AG04450 (cell line): ENCODE results near the gene MILR1. TPM values are rescaled to one million over a fixed set of nuclear protein-coding genes. Genes with fewer than 3 reads are reported as not detected.

ENCODE experiments used
- CTCF ChIA-PET: fragments of 300-600, 350-600 bp; formaldehyde crosslinking; extraction: SDS; loops from one replicate; lab custom pipeline; 2022; ENCODE audit warnings: antibody characterized with exemption, inconsistent platforms; lab: Charles Lee
- POLR2A ChIA-PET: fragments of 350-600 bp; formaldehyde crosslinking; extraction: SDS; loops from one replicate; lab custom pipeline; 2021; ENCODE audit warnings: antibody characterized with exemption, inconsistent platforms; lab: Yijun Ruan, JAX
- DNase-seq: peaks from one replicate; pipeline ENCODE4 v3.0.0-alpha.2; 2011; ENCODE audit warnings: low read depth, low spot score
- H3K27ac ChIP-seq: one replicate; pipeline ENCODE4 v1.5.1; 2012; ENCODE audit warnings: low read depth, low read length, control low read depth
- H3K27me3 ChIP-seq: one replicate; pipeline ENCODE4 v1.6.0; 2012; ENCODE audit warnings: low read length; ENCODE audit not compliant: control insufficient read depth, insufficient read depth
- H3K4me3 ChIP-seq: 2 replicates; pipeline ENCODE4 v1.5.1; 2011; ENCODE audit warnings: mild to moderate bottlenecking, low read depth, low read length, control low read depth
- H3K9me3 ChIP-seq: 2 replicates; pipeline ENCODE4 v1.5.1; 2012; ENCODE audit warnings: low read length; ENCODE audit not compliant: control insufficient read depth, insufficient read depth
- polyA minus RNA-seq: library from RNA; depleted of rRNA, polyadenylated mRNA; stranded (reverse); fragments of >200 nt; gene quantifications from 2 replicates; pipeline ENCODE4 v1.2.3, GENCODE V29; 2011; rRNA and poly(A)+ RNA removed
- polyA plus RNA-seq: library from polyadenylated mRNA; depleted of rRNA; stranded (reverse); fragments of >200 nt; gene quantifications from 2 replicates; pipeline ENCODE4 v1.2.3, GENCODE V29; 2011; rRNA removed
- TF ChIP-seq, protein P1 (sequence below): IDR thresholded peaks from 2 replicates; pipeline ENCODE4 v1.5.1; 2011; ENCODE audit warnings: low read depth, low read length, control low read depth, inconsistent platforms

Gene MILR1, protein sequence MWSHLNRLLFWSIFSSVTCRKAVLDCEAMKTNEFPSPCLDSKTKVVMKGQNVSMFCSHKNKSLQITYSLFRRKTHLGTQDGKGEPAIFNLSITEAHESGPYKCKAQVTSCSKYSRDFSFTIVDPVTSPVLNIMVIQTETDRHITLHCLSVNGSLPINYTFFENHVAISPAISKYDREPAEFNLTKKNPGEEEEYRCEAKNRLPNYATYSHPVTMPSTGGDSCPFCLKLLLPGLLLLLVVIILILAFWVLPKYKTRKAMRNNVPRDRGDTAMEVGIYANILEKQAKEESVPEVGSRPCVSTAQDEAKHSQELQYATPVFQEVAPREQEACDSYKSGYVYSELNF
- polyA plus RNA-seq: 5.1 and 5.4 TPM in 2 replicates
- 2.8 and 3.7 TPM in 2 replicates for polyA minus RNA-seq

DNA sequence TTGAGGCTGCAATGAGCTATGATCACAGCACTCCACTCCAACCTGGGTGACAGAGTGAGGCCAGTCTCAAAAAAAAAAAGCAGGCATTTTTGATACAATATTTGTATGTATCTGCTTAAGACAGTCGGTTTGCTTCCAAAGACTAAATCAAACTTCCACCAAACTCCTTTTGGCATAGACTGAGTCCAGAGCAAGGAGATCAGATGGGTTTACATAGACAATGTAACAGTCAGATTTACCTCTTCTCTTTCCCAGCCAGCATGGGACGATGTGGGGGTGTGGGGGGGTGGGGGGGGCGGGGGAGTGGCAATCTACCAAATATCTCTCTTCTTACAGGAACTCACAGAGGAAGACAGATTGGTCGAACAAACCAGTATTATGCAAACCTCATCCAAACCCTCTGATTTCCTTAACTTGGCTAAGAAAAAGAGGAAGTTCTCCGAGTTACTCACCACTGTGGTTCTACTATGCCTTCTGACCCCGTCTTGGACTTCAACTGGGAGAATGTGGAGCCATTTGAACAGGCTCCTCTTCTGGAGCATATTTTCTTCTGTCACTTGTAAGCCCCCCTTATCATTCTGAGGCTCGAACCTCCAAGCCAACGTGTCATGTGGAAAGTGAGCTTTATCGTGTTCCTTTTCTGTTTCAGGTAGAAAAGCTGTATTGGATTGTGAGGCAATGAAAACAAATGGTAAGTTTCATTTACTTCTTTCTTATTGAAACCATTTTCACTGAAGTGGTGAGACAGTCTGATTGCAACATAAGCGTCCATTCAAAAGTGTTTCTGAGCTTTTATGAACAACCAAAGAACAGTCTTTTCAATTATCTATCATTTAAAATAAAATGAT, at the start of gene MILR1:
Gene MILR1 (plus strand): TSS at position 451 of the 848 bp plus-strand sequence. CDS start 54 bp downstream, at position 505.
- H3K4me3 ChIP-seq: no peak within 1 kb of the TSS; the same call in 1 of the 2 replicates
- TF ChIP-seq, protein P1, sequence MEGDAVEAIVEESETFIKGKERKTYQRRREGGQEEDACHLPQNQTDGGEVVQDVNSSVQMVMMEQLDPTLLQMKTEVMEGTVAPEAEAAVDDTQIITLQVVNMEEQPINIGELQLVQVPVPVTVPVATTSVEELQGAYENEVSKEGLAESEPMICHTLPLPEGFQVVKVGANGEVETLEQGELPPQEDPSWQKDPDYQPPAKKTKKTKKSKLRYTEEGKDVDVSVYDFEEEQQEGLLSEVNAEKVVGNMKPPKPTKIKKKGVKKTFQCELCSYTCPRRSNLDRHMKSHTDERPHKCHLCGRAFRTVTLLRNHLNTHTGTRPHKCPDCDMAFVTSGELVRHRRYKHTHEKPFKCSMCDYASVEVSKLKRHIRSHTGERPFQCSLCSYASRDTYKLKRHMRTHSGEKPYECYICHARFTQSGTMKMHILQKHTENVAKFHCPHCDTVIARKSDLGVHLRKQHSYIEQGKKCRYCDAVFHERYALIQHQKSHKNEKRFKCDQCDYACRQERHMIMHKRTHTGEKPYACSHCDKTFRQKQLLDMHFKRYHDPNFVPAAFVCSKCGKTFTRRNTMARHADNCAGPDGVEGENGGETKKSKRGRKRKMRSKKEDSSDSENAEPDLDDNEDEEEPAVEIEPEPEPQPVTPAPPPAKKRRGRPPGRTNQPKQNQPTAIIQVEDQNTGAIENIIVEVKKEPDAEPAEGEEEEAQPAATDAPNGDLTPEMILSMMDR: no peak
- H3K27ac ChIP-seq: peak within 1 kb of the TSS; percentile 4
- peak; percentile 59 for DNase-seq
- no peaks in the 10 kb centered on the region for H3K9me3 ChIP-seq
- H3K27me3 ChIP-seq: no peaks in the 10 kb centered on the region
- POLR2A ChIA-PET: no interaction called here
- CTCF ChIA-PET: interaction anchor here (1.0 to 1.3 kb wide), 3 partner anchors 29 to 43 kb away, joined by 3 to 5 read pairs (median 4); no protein-coding TSS in a partner anchor

DNA sequence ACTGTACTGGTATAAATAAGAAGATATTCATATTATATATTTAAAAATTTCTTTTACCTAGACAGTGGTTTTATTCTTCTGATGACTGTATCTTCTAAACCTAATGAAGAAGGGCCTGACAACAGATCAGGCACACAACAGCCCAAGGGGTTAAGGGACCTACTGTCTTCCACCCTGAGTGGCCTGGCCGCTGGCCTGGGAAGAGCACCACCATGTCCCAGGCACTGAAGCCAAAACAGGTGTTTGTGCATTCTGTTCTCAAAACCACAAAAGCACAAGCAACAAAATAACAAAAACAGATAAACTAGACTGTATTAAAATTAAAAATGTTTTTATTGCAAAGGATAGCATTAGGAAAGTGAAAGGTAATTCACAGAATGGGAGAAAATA, 49.2 kb upstream of the MILR1 start:
- CTCF ChIA-PET: no interaction called here
- Histone ChIP-seq H3K4me3 (no peak overlapping the region), H3K27me3 (peaks cover 8% of the 10 kb centered on the region), H3K27ac (no peak overlapping the region), H3K9me3 (no peaks in the 10 kb centered on the region)
- POLR2A ChIA-PET: no interaction called here
- no peak for DNase-seq
- TF ChIP-seq, protein P1: no peak

DNA sequence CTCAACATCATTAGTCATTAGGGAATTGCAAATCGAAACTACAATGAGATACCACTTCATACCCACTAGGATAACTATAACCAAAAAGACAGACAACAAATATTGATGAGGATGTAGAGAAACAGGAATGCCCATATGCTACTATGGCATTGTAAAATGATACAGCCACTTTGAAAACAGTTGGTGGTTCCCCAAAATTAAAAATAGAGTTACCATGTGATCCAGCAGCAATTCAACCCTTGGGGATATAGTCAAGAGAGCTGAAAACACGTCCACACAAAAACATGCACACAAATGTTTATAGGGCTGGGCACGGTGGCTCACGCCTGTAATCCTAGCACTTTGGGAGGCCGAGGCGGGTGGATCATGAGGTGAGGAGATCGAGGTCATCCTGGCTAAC, 48.3 kb upstream of the MILR1 start:
- CTCF ChIA-PET: interaction anchor here (0.5 kb wide), 1 partner anchor 18 kb away, joined by 3 read pairs; no protein-coding TSS in a partner anchor
- no peaks in the 10 kb centered on the region for H3K9me3 ChIP-seq
- TF ChIP-seq, protein P1: no peak
- no peak for DNase-seq
- H3K27ac ChIP-seq: no peak overlapping the region
- POLR2A ChIA-PET: no interaction called here
- H3K4me3 ChIP-seq: no peak overlapping the region
- peaks cover 7% of the 10 kb centered on the region for H3K27me3 ChIP-seq

DNA sequence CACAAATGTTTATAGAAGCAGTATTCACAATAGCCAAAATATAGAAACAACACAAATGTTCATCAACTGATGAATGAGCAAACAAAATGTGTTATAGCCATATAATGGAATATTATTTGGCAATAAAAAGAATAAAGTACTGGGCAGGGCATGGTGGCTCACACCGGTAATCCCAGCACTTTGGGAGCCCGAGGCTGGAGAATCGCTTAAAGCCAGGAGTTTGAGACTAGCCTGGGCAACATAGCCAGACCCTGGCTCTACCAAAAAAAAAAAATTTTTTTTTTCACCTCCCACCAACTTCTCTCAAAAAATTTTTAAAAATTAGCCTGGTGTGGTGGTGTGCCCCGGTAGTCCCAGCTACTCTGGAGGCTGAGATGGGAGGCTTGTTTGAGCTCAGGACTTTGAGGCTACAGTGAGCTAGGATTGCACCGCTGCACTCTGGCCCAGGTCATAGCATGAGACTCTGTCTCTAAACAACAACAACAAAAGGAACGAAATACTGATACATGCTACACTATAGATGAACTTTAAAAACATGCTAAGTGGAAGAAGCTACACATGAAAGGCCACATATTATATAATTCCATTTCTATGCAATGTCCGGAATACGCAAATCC, 47.6 kb upstream of the MILR1 start:
- TF ChIP-seq, protein P1: no peak
- ChIA-PET CTCF (no interaction called here), POLR2A (no interaction called here)
- no peak overlapping the region for H3K4me3 ChIP-seq
- peaks cover 4% of the 10 kb centered on the region for H3K27me3 ChIP-seq
- H3K9me3 ChIP-seq: no peaks in the 10 kb centered on the region
- no peak for DNase-seq
- H3K27ac ChIP-seq: no peak overlapping the region
